H7 (cell line): ENCODE data around the gene GMNN. TPM values are rescaled to one million over a fixed set of nuclear protein-coding genes. Genes with fewer than 3 reads are reported as not detected.

Experiments used
- DNase-seq: peaks from one replicate; pipeline ENCODE4 v3.0.0; 2012
- H3K27me3 ChIP-seq: 2 replicates; pipeline ENCODE4 v1.6.0; 2011; ENCODE audit warnings: mild to moderate bottlenecking, low read length; ENCODE audit not compliant: control insufficient read depth, insufficient read depth
- H3K36me3 ChIP-seq: replicated peaks from 2 replicates; pipeline ENCODE4 v1.5.1; 2011; ENCODE audit warnings: low read length; ENCODE audit not compliant: control insufficient read depth, insufficient read depth
- H3K4me3 ChIP-seq: 2 replicates; pipeline ENCODE4 v1.5.1; 2011; ENCODE audit warnings: low read depth, mild to moderate bottlenecking, control low read depth, low read length, moderate library complexity; ENCODE audit not compliant: insufficient read depth
- total RNA-seq: library from RNA; depleted of rRNA; stranded (reverse); fragments of >200 nt; shearing (Covaris generic); gene quantifications from 2 replicates; pipeline ENCODE4 v1.2.3, GENCODE V29; 2014

GMNN gene
- total RNA-seq, 1 experiment from 2014 or later, result 75.3 TPM

GRCh38 chr6:24775520-24776058, 852 bp downstream of the GMNN start:
- H3K27me3 ChIP-seq, result no peaks in the 10 kb centered on the region
- peak overlapping the region; percentile 100 for H3K4me3 ChIP-seq
- H3K36me3 ChIP-seq, result no peaks in the 10 kb centered on the region; the same call in 1 of the 2 replicates
- no peak for DNase-seq

GRCh38 chr6:24777227-24777626, 2.5 kb downstream of the GMNN start:
- H3K4me3 ChIP-seq, result no peak overlapping the region
- DNase-seq, result no peak
- H3K27me3 ChIP-seq, result no peaks in the 10 kb centered on the region

GRCh38 chr6:24778121-24778520, 3.4 kb downstream of the GMNN start:
- H3K4me3 ChIP-seq, result no peak overlapping the region
- DNase-seq, result no peak
- H3K27me3 ChIP-seq, result no peaks in the 10 kb centered on the region
- peaks cover 7% of the 10 kb centered on the region for H3K36me3 ChIP-seq

More at GRCh38 chr6:24777227-24777626, 2.5 kb downstream of the GMNN start:
- peaks cover 4% of the 10 kb centered on the region for H3K36me3 ChIP-seq

- DNase-seq, result no peak
- Histone ChIP-seq H3K4me3 (no peak overlapping the region), H3K36me3 (peaks cover 8% of the 10 kb centered on the region), H3K27me3 (no peaks in the 10 kb centered on the region)
Observed at GRCh38 chr6:24778878-24779277, 4.1 kb downstream of the GMNN start.

GRCh38 chr6:24779416-24780016, 4.8 kb downstream of the GMNN start:
- no peaks in the 10 kb centered on the region for H3K27me3 ChIP-seq
- H3K4me3 ChIP-seq, result no peak overlapping the region
- no peak for DNase-seq
- peaks cover 10% of the 10 kb centered on the region for H3K36me3 ChIP-seq

GRCh38 chr6:24780206-24780605, 5.5 kb downstream of the GMNN start:
- no peaks in the 10 kb centered on the region for H3K27me3 ChIP-seq
- peaks cover 15% of the 10 kb centered on the region for H3K36me3 ChIP-seq
- H3K4me3 ChIP-seq, result no peak overlapping the region
- no peak for DNase-seq

GRCh38 chr6:24788031-24788665, 13.4 kb downstream of the GMNN start:
- Histone ChIP-seq H3K36me3 (peaks cover 14% of the 10 kb centered on the region), H3K27me3 (no peaks in the 10 kb centered on the region), H3K4me3 (no peak overlapping the region)
- no peak for DNase-seq

- Histone ChIP-seq H3K4me3 (no peak overlapping the region), H3K36me3 (no peaks in the 10 kb centered on the region), H3K27me3 (no peaks in the 10 kb centered on the region)
- no peak for DNase-seq
Observed at GRCh38 chr6:24795106-24795505, 20.4 kb downstream of the GMNN start.

GRCh38 chr6:24796616-24797290, 22.0 kb downstream of the GMNN start:
- no peaks in the 10 kb centered on the region for H3K27me3 ChIP-seq
- DNase-seq, result no peak
- H3K36me3 ChIP-seq, result no peaks in the 10 kb centered on the region
- no peak overlapping the region for H3K4me3 ChIP-seq

- Histone ChIP-seq H3K4me3 (no peak overlapping the region), H3K36me3 (no peaks in the 10 kb centered on the region), H3K27me3 (no peaks in the 10 kb centered on the region)
- no peak for DNase-seq
Observed at GRCh38 chr6:24797596-24798216, 23.0 kb downstream of the GMNN start.

GRCh38 chr6:24798740-24799540, 24.2 kb downstream of the GMNN start, which contains the start of gene ARMH2:
ARMH2 (minus strand) TSS chr6:24798917; CDS start chr6:24798857, 60 bp downstream.
- Histone ChIP-seq H3K4me3 (no peak within 1 kb of the TSS), H3K36me3 (no peaks in the 10 kb centered on the region)
- DNase-seq, result no peak

GRCh38 chr6:24799541-24799915, 24.8 kb downstream of the GMNN start:
- no peaks in the 10 kb centered on the region for H3K36me3 ChIP-seq
- DNase-seq, result no peak

More at GRCh38 chr6:24798740-24799540, 24.2 kb downstream of the GMNN start, which contains the start of gene ARMH2:
- no peaks in the 10 kb centered on the region for H3K27me3 ChIP-seq

GRCh38 chr6:24802271-24803059, 27.7 kb downstream of the GMNN start:
- H3K27me3 ChIP-seq, result no peaks in the 10 kb centered on the region
- no peaks in the 10 kb centered on the region for H3K36me3 ChIP-seq
- no peak overlapping the region for H3K4me3 ChIP-seq
- DNase-seq, result no peak

More at GRCh38 chr6:24799541-24799915, 24.8 kb downstream of the GMNN start:
- Histone ChIP-seq H3K27me3 (no peaks in the 10 kb centered on the region), H3K4me3 (no peak overlapping the region)
